K562 (cell line): ENCODE data around the gene UBL7. TPM values are rescaled to one million over a fixed set of nuclear protein-coding genes. Genes with fewer than 3 reads are reported as not detected.
A peak's percentile ranks its signal among the peaks of the same experiment; 100 is the strongest.

Source experiments
- ATAC-seq: fragments of 200-7000 bp; cut with Tn5 transposase; 3 replicates; pipeline ENCODE4 v1.9.1; 2020; ENCODE audit warnings: moderate library complexity
- BruUV-seq: library from RNA; stranded (reverse); fragments of 400-500 nt; replicated peaks from 2 replicates; lab custom pipeline; 2021; lab: Mats Ljungman, UMichigan
- CTCF ChIA-PET: fragments of 300-600 bp; formaldehyde crosslinking; extraction: SDS; loops from one replicate; lab custom pipeline; 2021; ENCODE audit warnings: low intra/inter-chr PET ratio; lab: Yijun Ruan, JAX
- POLR2A ChIA-PET: fragments of 300-600, 350-650 bp; sonication (Branson Sonifier 250); formaldehyde crosslinking; extraction: SDS; loops from one replicate; lab custom pipeline; 2021; ENCODE audit warnings: antibody characterized with exemption, inconsistent platforms; lab: Yijun Ruan, JAX
- DNase-seq, 4 experiments: peaks; one replicate each; pipeline versions ENCODE4 v3.0.0 to v3.0.0-alpha.2; 2011 to 2018; ENCODE audit warnings: low spot score in 3 of 4, mixed read lengths in 3 of 4; ENCODE audit errors: extremely low read depth in 1 of 4
- FAIRE-seq: peaks from 2 replicates; lab custom pipeline; 2011; peaks lifted over from hg19 to GRCh38; lab: Jason Lieb, UNC
- H2AFZ ChIP-seq: 2 replicates; pipeline ENCODE4 v1.6.0; 2011; ENCODE audit warnings: low read depth, low read length, control low read depth, inconsistent platforms
- H3K27ac ChIP-seq: fragments of 200-600 bp; 3 replicates; pipeline ENCODE4 v1.8.0; 2011; ENCODE audit warnings: low read depth, mild to moderate bottlenecking, control low read depth, inconsistent platforms, low read length, moderate library complexity, mixed read lengths; ENCODE audit errors: extremely low read depth
- H3K27me3 ChIP-seq, 2 experiments: fragments of 300-600 bp in 1 of 2; 2 replicates in 1 of 2; 3 replicates in 1 of 2; pipeline versions ENCODE4 v1.6.0 to v1.8.0; 2011; ENCODE audit warnings: inconsistent platforms in 2 of 2, low read length in 2 of 2, mild to moderate bottlenecking in 1 of 2, mixed read lengths in 1 of 2, moderate library complexity in 1 of 2; ENCODE audit not compliant: control insufficient read depth in 2 of 2, insufficient read depth in 2 of 2
- H3K36me3 ChIP-seq: fragments of 300-600 bp; 3 replicates; pipeline ENCODE4 v1.8.0; 2011; ENCODE audit warnings: mild to moderate bottlenecking, low read length, inconsistent platforms; ENCODE audit not compliant: control insufficient read depth, insufficient read depth
- H3K4me1 ChIP-seq, 2 experiments: fragments of 200-600 bp in 1 of 2; replicated peaks in 1 of 2; 2 replicates in 1 of 2; 3 replicates in 1 of 2; pipeline versions ENCODE4 v1.5.1 to v1.8.0; 2011; ENCODE audit warnings: inconsistent platforms in 2 of 2, low read length in 2 of 2, mild to moderate bottlenecking in 1 of 2, mixed read lengths in 1 of 2, moderate library complexity in 1 of 2; ENCODE audit not compliant: control insufficient read depth in 2 of 2, insufficient read depth in 2 of 2
- H3K4me2 ChIP-seq: 2 replicates; pipeline ENCODE4 v1.6.1; 2011; ENCODE audit warnings: low read length, control low read depth, inconsistent platforms, mixed read lengths; ENCODE audit not compliant: insufficient read depth
- H3K4me3 ChIP-seq: fragments of 200-600 bp; sonication (generic), shearing (Covaris generic); 2 replicates; pipeline ENCODE4 v1.5.1; 2016; ENCODE audit warnings: control low read depth, inconsistent platforms
- H3K79me2 ChIP-seq: fragments of 200-600 bp; 3 replicates; pipeline ENCODE4 v1.8.0; 2011; ENCODE audit warnings: low read length, inconsistent platforms; ENCODE audit not compliant: control insufficient read depth, insufficient read depth
- H3K9ac ChIP-seq, 2 experiments: 2 replicates each; pipeline versions ENCODE4 v1.6.0 to v1.6.1; 2011; ENCODE audit warnings: low read depth in 2 of 2, low read length in 2 of 2, control low read depth in 1 of 2, inconsistent platforms in 1 of 2, mild to moderate bottlenecking in 1 of 2, mixed read lengths in 1 of 2; ENCODE audit not compliant: insufficient read depth in 1 of 2
- H3K9me1 ChIP-seq: one replicate; pipeline ENCODE4 v1.6.0; 2011; ENCODE audit warnings: inconsistent platforms, mild to moderate bottlenecking, low read length, moderate library complexity; ENCODE audit not compliant: control insufficient read depth, insufficient read depth
- H3K9me3 ChIP-seq: replicated peaks from 2 replicates; pipeline ENCODE4 v1.5.1; 2011; ENCODE audit warnings: low read depth, low read length, inconsistent platforms; ENCODE audit not compliant: control insufficient read depth, insufficient read depth
- H4K20me1 ChIP-seq: replicated peaks from 2 replicates; pipeline ENCODE4 v1.6.1; 2011; ENCODE audit warnings: low read length, inconsistent platforms, mixed read lengths; ENCODE audit not compliant: control insufficient read depth, insufficient read depth
- DMBX1 ChIP-seq: fragments of 250-450 bp; sonication (Bioruptor Pico); IDR thresholded peaks from 2 replicates; pipeline ENCODE4 v1.8.0; 2022; ENCODE audit warnings: inconsistent platforms, mild to moderate bottlenecking, moderate library complexity, borderline replicate concordance
- DPF2 ChIP-seq: fragments of 450-650 bp; IDR thresholded peaks from 2 replicates; pipeline ENCODE4 v1.6.1; 2016
- EGR1 ChIP-seq: fragments of 450-650 bp; conservative IDR thresholded peaks from 2 replicates; pipeline ENCODE4 v1.6.1; 2017; ENCODE audit warnings: mild to moderate bottlenecking
- FOXJ2 ChIP-seq: fragments of 200-800 bp; sonication (Bioruptor generic); IDR thresholded peaks from 2 replicates; pipeline ENCODE4 v1.6.1; 2016; ENCODE audit warnings: missing genetic modification characterization, missing compliant biosample characterization
- KAT7 ChIP-seq: sonication (generic); formaldehyde crosslinking; IDR thresholded peaks from 2 replicates; pipeline ENCODE4 v1.8.0; 2022; ENCODE audit warnings: missing genetic modification reagents, mild to moderate bottlenecking, borderline replicate concordance
- MEF2D ChIP-seq: conservative IDR thresholded peaks from 2 replicates; pipeline ENCODE4 v1.6.1; 2016; ENCODE audit warnings: low read depth, missing genetic modification characterization, missing compliant biosample characterization
- NCOA2 ChIP-seq, 2 experiments: fragments of 450-650 bp; IDR thresholded peaks; 2 replicates each; pipeline ENCODE4 v1.6.1; 2018; ENCODE audit warnings: mild to moderate bottlenecking in 2 of 2, moderate library complexity in 1 of 2; ENCODE audit not compliant: partially characterized antibody in 2 of 2
- SMARCE1 ChIP-seq: fragments of 450-650 bp; IDR thresholded peaks from 2 replicates; pipeline ENCODE4 v1.7.1; 2016; ENCODE audit warnings: mild to moderate bottlenecking
- TFAP4 ChIP-seq: sonication (generic); formaldehyde crosslinking; IDR thresholded peaks from 2 replicates; pipeline ENCODE4 v1.8.0; 2022; ENCODE audit warnings: missing genetic modification reagents, mild to moderate bottlenecking, moderate library complexity, borderline replicate concordance
- ZBTB1 ChIP-seq: sonication (generic); formaldehyde crosslinking; IDR thresholded peaks from 2 replicates; pipeline ENCODE4 v1.8.1; 2023; ENCODE audit warnings: missing genetic modification reagents, low read depth, mild to moderate bottlenecking, borderline replicate concordance
- ZBTB9 ChIP-seq: fragments of 450-650 bp; formaldehyde crosslinking; IDR thresholded peaks from 2 replicates; pipeline ENCODE4 v1.4.0; 2020; ENCODE audit warnings: mild to moderate bottlenecking, moderate library complexity
- ZFX ChIP-seq: sonication (generic); formaldehyde crosslinking; IDR thresholded peaks from 2 replicates; pipeline ENCODE4 v1.8.0; 2022; ENCODE audit warnings: mild to moderate bottlenecking, missing genetic modification reagents, moderate library complexity
- ZNF134 ChIP-seq: fragments of 250-450 bp; sonication (Bioruptor Pico); conservative IDR thresholded peaks from 2 replicates; pipeline ENCODE4 v1.4.0; 2020
- ZNF140 ChIP-seq: fragments of 250-450 bp; sonication (Bioruptor Pico); IDR thresholded peaks from 2 replicates; pipeline ENCODE4 v1.8.0; 2021; ENCODE audit warnings: moderate library complexity, mild to moderate bottlenecking, inconsistent platforms
- ZNF24 ChIP-seq: fragments of 450-650 bp; IDR thresholded peaks from 2 replicates; pipeline ENCODE4 v1.6.1; 2016
- ZNF3 ChIP-seq: fragments of 250-450 bp; sonication (Bioruptor Pico); IDR thresholded peaks from 2 replicates; pipeline ENCODE4 v1.5.0; 2021; ENCODE audit warnings: mild to moderate bottlenecking, moderate library complexity
- WGBS: fragments of 100-300 bp; shearing (Covaris generic); methylation state at CpG from one replicate; pipeline ENCODE4 v1.1.6; 2016; ENCODE audit warnings: low coverage, mixed read lengths; ENCODE audit not compliant: insufficient coverage; ENCODE audit errors: missing lambda C conversion rate; 5-methylcytosine and 5-hydroxymethylcytosine counted together
- in situ Hi-C: fragments of 300-500 bp; cut with MboI; formaldehyde crosslinking; loops from 4 replicates; pipeline ENCODE4 v1.15.0; 2018; ENCODE audit warnings: inconsistent platforms, mixed read lengths
- intact Hi-C: fragments of 100-400 bp; cut with micrococcal nuclease; formaldehyde crosslinking; loops from 2 replicates; pipeline ENCODE4 v1.14.2; 2022
- polyA plus RNA-seq, 8 experiments: library from polyadenylated mRNA; depleted of rRNA in 4 of 8; stranded (reverse) in 5 of 8; unstranded in 3 of 8; fragments of >200 nt; fragmentation: Nextera tagmentation in 2 of 8; fragmentation: Illumina TruSeq in 1 of 8; extraction: Ambion mirVana in 2 of 8; extraction: Trizol in 1 of 8; gene quantifications; 2 replicates each; pipeline versions ENCODE4 v1.2.1 to v1.2.3, GENCODE V29; 2011 to 2014; ENCODE audit warnings: inconsistent platforms in 1 of 8, missing spikeins in 1 of 8
- total RNA-seq, 7 experiments: library from RNA; depleted of rRNA in 6 of 7; stranded (reverse); fragments of >200 nt in 6 of 7; fragmentation: Illumina TruSeq in 2 of 7; extraction: Trizol in 2 of 7; gene quantifications; 2 replicates each; pipeline versions ENCODE4 v1.2.1 to v1.2.3, GENCODE V29; 2011 to 2021; ENCODE audit warnings: low replicate concordance in 1 of 7

The UBL7 gene
- total and polyA plus RNA-seq, 9 of the 15 experiments (the other 6 are each of a cell fraction or from before 2014, with no cell fraction given): 19.2 to 63.4 (median 44.9) TPM

- DNase-seq (no peak), FAIRE-seq (no peak), ATAC-seq (peak; percentile 35)
- peak overlapping the region; percentile 70 to 95 for H3K9ac ChIP-seq
- peak overlapping the region; percentile 96 for H2AFZ ChIP-seq
- in situ Hi-C loops (loop anchor here (5.0 kb wide), 1 partner anchor 47 kb away; no protein-coding TSS in a partner anchor), intact Hi-C loops (loop anchor here (5.0 kb wide), 1 partner anchor 53 kb away; no protein-coding TSS in a partner anchor)
- no peaks in the 10 kb centered on the region for H3K9me3 ChIP-seq
- H3K27ac ChIP-seq: peak overlapping the region; percentile 75
- peaks cover 56 to 60% of the 10 kb centered on the region in 2 experiments for H3K4me1 ChIP-seq
- TSS peak; percentile 95 for BruUV-seq
- H4K20me1 ChIP-seq: peaks cover 16% of the 10 kb centered on the region
- CTCF ChIA-PET: interaction anchor here (1.0 to 1.5 kb wide), 2 partner anchors 52 to 53 kb away, joined by 3 read pairs; no protein-coding TSS in a partner anchor
- H3K9me1 ChIP-seq: no peaks in the 10 kb centered on the region
- peak overlapping the region; percentile 90 for H3K4me2 ChIP-seq
- peak overlapping the region; percentile 73 for H3K4me3 ChIP-seq
- WGBS: 42% methylated on average over 16 of the region's 16 CpGs
- H3K36me3 ChIP-seq: peaks cover under 1% of the 10 kb centered on the region; the same call in 1 of the 3 replicates
- POLR2A ChIA-PET: interaction anchor here (0.6 to 2.2 kb wide), 8 partner anchors 13 to 131 kb away, joined by 3 to 12 read pairs (median 4); partner anchors contain the start of gene ARID3B
- H3K27me3 ChIP-seq: no peaks in the 10 kb centered on the region
- H3K79me2 ChIP-seq: peaks cover 47% of the 10 kb centered on the region
- TF ChIP-seq KAT7 (CRISPR knock-in tag) (peak; percentile 90; the same call in 1 of the 2 replicates), ZFX (CRISPR knock-in tag) (peak; percentile 3), MEF2D (tag) (no peak), NCOA2 (IDR thresholded peaks at IDR 0.05; ENCODE audit: partially characterized antibody in 2 of 2) (no peak), DPF2 (peak; percentile 31; the same call in 1 of the 2 replicates), ZNF24 (no peak), TFAP4 (CRISPR knock-in tag) (peak; percentile 29; the same call in 1 of the 2 replicates), ZBTB9 (CRISPR knock-in tag) (no peak; the same call in 1 of the 2 replicates), ZBTB1 (CRISPR knock-in tag) (no peak), FOXJ2 (tag) (0 out of 2 replicates have a peak, but pooled peaks have one; percentile 1), ZNF140 (CRISPR knock-in tag) (no peak), DMBX1 (CRISPR knock-in tag) (peak; percentile 35; the same call in 1 of the 2 replicates), SMARCE1 (0 out of 2 replicates have a peak, but pooled peaks have one; percentile 29), ZNF3 (no peak), ZNF134 (no peak), EGR1 (no peak)
Measured at GRCh38 chr15:74434263-74435136, 26.5 kb downstream of the UBL7 start.
